GM12878 (cell line): Measurements from ENCODE around the gene AMHR2. TPM values are rescaled to one million over a fixed set of nuclear protein-coding genes. Genes with fewer than 3 reads are reported as not detected.

Experiments
- ATAC-seq: fragments of 200-7000 bp; cut with Tn5 transposase; 3 replicates; pipeline ENCODE4 v1.9.1; 2020; ENCODE audit warnings: mild to moderate bottlenecking, moderate library complexity
- BruUV-seq: library from RNA; stranded (reverse); fragments of 400-500 nt; replicated peaks from 2 replicates; lab custom pipeline; 2021; lab: Mats Ljungman, UMichigan
- CTCF ChIA-PET: fragments of 300-600 bp; sonication (Branson Sonifier 250); formaldehyde crosslinking; extraction: SDS; loops from one replicate; lab custom pipeline; 2021; ENCODE audit warnings: inconsistent platforms; lab: Yijun Ruan, JAX
- POLR2A ChIA-PET: fragments of 350-600 bp; formaldehyde crosslinking; extraction: SDS; loops from one replicate; lab custom pipeline; 2021; ENCODE audit warnings: inconsistent platforms; lab: Charles Lee
- RAD21 ChIA-PET: fragments of 300-600 bp; sonication (Branson Sonifier 250); formaldehyde crosslinking; loops from one replicate; lab custom pipeline; 2023; ENCODE audit warnings: antibody characterized with exemption; ENCODE audit not compliant: unreplicated experiment; lab: Charles Lee
- SMC1A ChIA-PET: fragments of 300-600 bp; sonication (Branson Sonifier 250); formaldehyde crosslinking; loops from one replicate; lab custom pipeline; 2023; ENCODE audit not compliant: unreplicated experiment, uncharacterized antibody; lab: Charles Lee
- DNase-seq: peaks from one replicate; pipeline ENCODE4 v3.0.0-alpha.2; 2011; ENCODE audit warnings: low read depth, low spot score
- FAIRE-seq: peaks from 3 replicates; lab custom pipeline; 2011; peaks lifted over from hg19 to GRCh38; lab: Jason Lieb, UNC
- H2AFZ ChIP-seq: 2 replicates; pipeline ENCODE4 v1.6.0; 2011; ENCODE audit warnings: low read depth, low read length, control low read depth; ENCODE audit not compliant: control insufficient read depth
- H3K27ac ChIP-seq: 2 replicates; pipeline ENCODE4 v1.5.1; 2011; ENCODE audit warnings: control low read depth; ENCODE audit not compliant: control insufficient read depth, insufficient read depth
- H3K27me3 ChIP-seq, 2 experiments: replicated peaks in 1 of 2; 2 replicates each; pipeline versions ENCODE4 v1.6.0 to v1.6.1; 2011; ENCODE audit warnings: low read length in 1 of 2; ENCODE audit not compliant: control insufficient read depth in 2 of 2, insufficient read depth in 2 of 2
- H3K36me3 ChIP-seq, 2 experiments: 2 replicates each; pipeline ENCODE4 v1.5.1; 2011; ENCODE audit warnings: low read length in 1 of 2; ENCODE audit not compliant: control insufficient read depth in 2 of 2, insufficient read depth in 2 of 2
- H3K4me1 ChIP-seq: 2 replicates; pipeline ENCODE4 v1.6.1; 2011; ENCODE audit warnings: mild to moderate bottlenecking, low read length, moderate library complexity, mixed read lengths; ENCODE audit not compliant: control insufficient read depth, insufficient read depth
- H3K4me2 ChIP-seq: 2 replicates; pipeline ENCODE4 v1.6.0; 2011; ENCODE audit warnings: control low read depth; ENCODE audit not compliant: control insufficient read depth, insufficient read depth
- H3K4me3 ChIP-seq: fragments of 200-600 bp; sonication (generic); 2 replicates; pipeline ENCODE4 v1.5.1; 2016
- H3K79me2 ChIP-seq: 2 replicates; pipeline ENCODE4 v1.6.0; 2011; ENCODE audit warnings: low read length; ENCODE audit not compliant: control insufficient read depth, insufficient read depth
- H3K9ac ChIP-seq: 2 replicates; pipeline ENCODE4 v1.8.0; 2011; ENCODE audit warnings: low read length, control low read depth, mixed read lengths; ENCODE audit not compliant: control insufficient read depth, insufficient read depth
- H3K9me3 ChIP-seq: replicated peaks from 3 replicates; pipeline ENCODE4 v1.5.1; 2011; ENCODE audit warnings: mild to moderate bottlenecking, low read length; ENCODE audit not compliant: control insufficient read depth, insufficient read depth
- H4K20me1 ChIP-seq: 2 replicates; pipeline ENCODE4 v1.6.0; 2011; ENCODE audit not compliant: control insufficient read depth, insufficient read depth
- BCL11A ChIP-seq: IDR thresholded peaks from 2 replicates; pipeline ENCODE4 v1.6.1; 2011; ENCODE audit warnings: low read depth, low read length
- BMI1 ChIP-seq: fragments of 450-650 bp; IDR thresholded peaks from 2 replicates; pipeline ENCODE4 v1.6.1; 2016; ENCODE audit warnings: mild to moderate bottlenecking, moderate library complexity, borderline replicate concordance
- CEBPZ ChIP-seq: fragments of 150-350 bp; IDR thresholded peaks from 2 replicates; pipeline ENCODE4 v1.6.1; 2016; ENCODE audit warnings: low read depth, low read length
- NFXL1 ChIP-seq: fragments of 450-650 bp; IDR thresholded peaks from 2 replicates; pipeline ENCODE4 v1.6.1; 2017; ENCODE audit warnings: antibody characterized with exemption, mild to moderate bottlenecking, borderline replicate concordance
- POLR2AphosphoS2 ChIP-seq: IDR thresholded peaks from 2 replicates; pipeline ENCODE4 v1.6.1; 2011; ENCODE audit warnings: low read depth, mild to moderate bottlenecking, low read length, improper control_type of control experiment, moderate library complexity
- POLR2AphosphoS5 ChIP-seq: IDR thresholded peaks from 2 replicates; pipeline ENCODE4 v1.6.1; 2011; ENCODE audit warnings: mild to moderate bottlenecking, low read length, inconsistent platforms
- REST ChIP-seq: IDR thresholded peaks from 2 replicates; pipeline ENCODE4 v1.6.1; 2012; ENCODE audit warnings: mild to moderate bottlenecking, low read depth, low read length
- SMC3 ChIP-seq: IDR thresholded peaks from 2 replicates; pipeline ENCODE4 v1.6.1; 2011; ENCODE audit warnings: low read length, improper control_type of control experiment, borderline replicate concordance
- TBL1XR1 ChIP-seq: IDR thresholded peaks from 2 replicates; pipeline ENCODE4 v1.6.1; 2012; ENCODE audit warnings: low read depth, low read length, improper control_type of control experiment
- YY1 ChIP-seq: IDR thresholded peaks from 2 replicates; pipeline ENCODE4 v1.6.1; 2011; ENCODE audit warnings: low read depth, mild to moderate bottlenecking, low read length
- WGBS: methylation state at CpG from one replicate; pipeline ENCODE4 v1.1.6; 2016; ENCODE audit warnings: low lambda C conversion rate; ENCODE audit not compliant: insufficient replicate concordance, insufficient coverage; ENCODE audit errors: missing lambda C conversion rate; 5-methylcytosine and 5-hydroxymethylcytosine counted together
- in situ Hi-C: fragments of 300-500 bp; cut with MboI; formaldehyde crosslinking; loops from 9 replicates; pipeline ENCODE4 v1.14.3; 2018; ENCODE audit warnings: mixed read lengths
- intact Hi-C: fragments of 100-400 bp; cut with micrococcal nuclease; formaldehyde crosslinking; loops from one replicate; pipeline ENCODE4 v1.14.2; 2022; ENCODE audit not compliant: unreplicated experiment
- polyA plus RNA-seq, 11 experiments: library from polyadenylated mRNA; depleted of rRNA in 4 of 11; unstranded in 6 of 11; stranded (reverse) in 5 of 11; fragments of >200 nt; fragmentation: Nextera tagmentation in 4 of 11; fragmentation: Illumina TruSeq in 1 of 11; extraction: Ambion mirVana in 4 of 11; extraction: Trizol in 1 of 11; gene quantifications; 1 replicate in 1 of 11; 2 replicates in 10 of 11; pipeline versions ENCODE4 v1.2.1 to v1.2.3, GENCODE V29; 2011 to 2016; ENCODE audit warnings: inconsistent platforms in 2 of 11, missing spikeins in 2 of 11, low read depth in 1 of 11
- total RNA-seq, 4 experiments: library from RNA; depleted of rRNA in 3 of 4; stranded (reverse); fragments of >200 nt in 3 of 4; fragmentation: Illumina TruSeq in 1 of 4; extraction: Trizol in 1 of 4; gene quantifications; 2 replicates each; pipeline versions ENCODE4 v1.2.1 to v1.2.3, GENCODE V29; 2013 to 2021

AMHR2 gene
- total and polyA plus RNA-seq, 10 of the 15 experiments (the other 5 are each of a cell fraction or from before 2014, with no cell fraction given), result 0.06 TPM; not detected in 9

- ChIA-PET RAD21 (no interaction called here), CTCF (interaction anchor here (1.2 kb wide), 1 partner anchor 15 kb away, joined by 4 read pairs; no protein-coding TSS in a partner anchor), SMC1A (interaction anchor here (1.7 kb wide), 1 partner anchor 11 kb away, joined by 4 read pairs; no protein-coding TSS in a partner anchor), POLR2A (no interaction called here)
- no peaks in the 10 kb centered on the region for H3K27me3 ChIP-seq
- H2AFZ ChIP-seq, result no peak overlapping the region
- no TSS peak for BruUV-seq
- 71% methylated on average over 4 of the region's 4 CpGs for WGBS
- H3K4me3 ChIP-seq, result no peak overlapping the region
- peaks cover 4% of the 10 kb centered on the region for H3K4me1 ChIP-seq
- no peak overlapping the region for H3K27ac ChIP-seq
- in situ Hi-C loops (no loop called here), intact Hi-C loops (no loop called here)
- H3K9ac ChIP-seq, result no peak overlapping the region
- no peak overlapping the region for H3K4me2 ChIP-seq
- H3K79me2 ChIP-seq, result peaks cover 15% of the 10 kb centered on the region
- no peak for TF ChIP-seq TBL1XR1
- peak; percentile 40; the same call in 1 of the 2 replicates for TF ChIP-seq POLR2AphosphoS5
- peaks cover 10% of the 10 kb centered on the region for H4K20me1 ChIP-seq
- DNase-seq, result no peak
- no peak for FAIRE-seq
- peaks cover 38 to 72% of the 10 kb centered on the region in 2 experiments for H3K36me3 ChIP-seq
- ATAC-seq, result no peak
- H3K9me3 ChIP-seq, result no peaks in the 10 kb centered on the region
Measured at GRCh38 chr12:53466640-53467039, 43.0 kb downstream of the AMHR2 start.

GRCh38 chr12:53467082-53467481 is 43.4 kb downstream of the AMHR2 start:
- no peak for ATAC-seq
- 86% methylated on average over 5 of the region's 5 CpGs for WGBS
- H3K4me1 ChIP-seq, result peaks cover 4% of the 10 kb centered on the region
- no peak for FAIRE-seq
- peaks cover 38 to 73% of the 10 kb centered on the region in 2 experiments for H3K36me3 ChIP-seq
- H2AFZ ChIP-seq, result no peak overlapping the region
- SMC1A ChIA-PET, result no interaction called here
- BruUV-seq, result no TSS peak
- H3K27ac ChIP-seq, result no peak overlapping the region
- no peak overlapping the region for H3K4me2 ChIP-seq
- no peaks in the 10 kb centered on the region for H3K9me3 ChIP-seq
- CTCF ChIA-PET, result interaction anchor here (2.2 kb wide), 1 partner anchor 10 kb away, joined by 10 read pairs; no protein-coding TSS in a partner anchor
- RAD21 ChIA-PET, result no interaction called here
- DNase-seq, result no peak
- TF ChIP-seq BCL11A, result no peak
- no peak for TF ChIP-seq SMC3
- no peak for TF ChIP-seq NFXL1
- TF ChIP-seq YY1, result no peak
- no peak for TF ChIP-seq POLR2AphosphoS2
- no peak for TF ChIP-seq BMI1
- TF ChIP-seq REST, result no peak
- TF ChIP-seq CEBPZ, result no peak
- no peak for TF ChIP-seq TBL1XR1
- H3K27me3 ChIP-seq, result no peaks in the 10 kb centered on the region
- intact Hi-C loops, result no loop called here
- H3K4me3 ChIP-seq, result no peak overlapping the region
- H3K79me2 ChIP-seq, result peaks cover 13% of the 10 kb centered on the region
- POLR2A ChIA-PET, result no interaction called here
- in situ Hi-C loops, result no loop called here
- H3K9ac ChIP-seq, result no peak overlapping the region
- H4K20me1 ChIP-seq, result peaks cover 14% of the 10 kb centered on the region
